Naive thymus-derived CD4-positive, alpha-beta T cell (primary cell): ENCODE measurements around the gene SMIM41. TPM values are rescaled to one million over a fixed set of nuclear protein-coding genes. Genes with fewer than 3 reads are reported as not detected.

Experiments used
- ATAC-seq: fragments of 150-1000 bp; cut with Tn5 transposase; 2 replicates; pipeline ENCODE4 v1.10.0; 2021; ENCODE audit warnings: mild to moderate bottlenecking, moderate library complexity
- CTCF ChIA-PET: fragments of 350-600 bp; sonication (Branson Sonifier 250); formaldehyde crosslinking; loops from one replicate; lab custom pipeline; 2021; ENCODE audit warnings: antibody characterized with exemption; lab: Charles Lee
- POLR2A ChIA-PET: fragments of 350-600 bp; sonication (Branson Sonifier 250); formaldehyde crosslinking; loops from one replicate; lab custom pipeline; 2021; ENCODE audit warnings: antibody characterized with exemption, inconsistent platforms; lab: Charles Lee
- DNase-seq, 9 donors: peaks; one replicate each; pipeline versions ENCODE4 v3.0.0 to v3.0.0-alpha.2; 2020 to 2022; ENCODE audit warnings: mixed read lengths in 1 of 9
- H3K27ac ChIP-seq: one replicate; pipeline ENCODE4 v1.7.0; 2013; ENCODE audit warnings: mild to moderate bottlenecking, low read depth, low read length, moderate library complexity
- H3K27me3 ChIP-seq, 2 donors: one replicate each; pipeline ENCODE4 v1.7.0; 2013; ENCODE audit warnings: low read length in 2 of 2, mild to moderate bottlenecking in 2 of 2, moderate library complexity in 2 of 2; ENCODE audit not compliant: control insufficient read depth in 2 of 2, insufficient read depth in 2 of 2
- H3K36me3 ChIP-seq, 3 experiments: 1 replicate in 2 of 3; 2 replicates in 1 of 3; pipeline ENCODE4 v1.7.0; 2013; ENCODE audit warnings: low read length in 3 of 3, mild to moderate bottlenecking in 3 of 3, moderate library complexity in 1 of 3; ENCODE audit not compliant: insufficient read depth in 3 of 3, control insufficient read depth in 2 of 3
- H3K4me1 ChIP-seq, 2 donors: one replicate each; pipeline ENCODE4 v1.7.0; 2013; ENCODE audit warnings: low read length in 2 of 2, mild to moderate bottlenecking in 2 of 2, moderate library complexity in 1 of 2; ENCODE audit not compliant: control insufficient read depth in 2 of 2, insufficient read depth in 2 of 2
- H3K4me3 ChIP-seq: 2 replicates; pipeline ENCODE4 v1.7.0; 2013; ENCODE audit warnings: mild to moderate bottlenecking, low read length
- H3K9me3 ChIP-seq, 3 experiments: 1 replicate in 2 of 3; 2 replicates in 1 of 3; pipeline ENCODE4 v1.7.0; 2013; ENCODE audit warnings: low read length in 3 of 3; ENCODE audit not compliant: control insufficient read depth in 2 of 3
- H3K27ac Mint-ChIP-seq, 9 donors: one replicate each; pipeline ENCODE4 v1.8.0; 2020 to 2022; ENCODE audit warnings: mixed read lengths in 9 of 9, mild to moderate bottlenecking in 8 of 9, moderate library complexity in 5 of 9, inconsistent platforms in 2 of 9
- H3K27me3 Mint-ChIP-seq, 5 donors: one replicate each; pipeline ENCODE4 v1.8.0; 2021 to 2022; ENCODE audit warnings: mixed read lengths in 5 of 5, mild to moderate bottlenecking in 1 of 5
- H3K36me3 Mint-ChIP-seq, 5 donors: one replicate each; pipeline ENCODE4 v1.8.0; 2020 to 2022; ENCODE audit warnings: mixed read lengths in 5 of 5, mild to moderate bottlenecking in 3 of 5, inconsistent platforms in 1 of 5
- H3K4me1 Mint-ChIP-seq, 7 donors: one replicate each; pipeline ENCODE4 v1.8.0; 2020 to 2022; ENCODE audit warnings: mixed read lengths in 7 of 7, mild to moderate bottlenecking in 3 of 7, inconsistent platforms in 1 of 7
- H3K4me3 Mint-ChIP-seq, 10 donors: one replicate each; pipeline ENCODE4 v1.8.0; 2020 to 2022; ENCODE audit warnings: mild to moderate bottlenecking in 10 of 10, mixed read lengths in 10 of 10, moderate library complexity in 6 of 10, inconsistent platforms in 2 of 10
- H3K9me3 Mint-ChIP-seq, 11 donors: one replicate each; pipeline ENCODE4 v1.8.0; 2020 to 2022; ENCODE audit warnings: mixed read lengths in 11 of 11, mild to moderate bottlenecking in 4 of 11, inconsistent platforms in 1 of 11, moderate library complexity in 1 of 11
- intact Hi-C, 2 donors: fragments of 100-400 bp; cut with micrococcal nuclease; formaldehyde crosslinking; loops; one replicate each; pipeline ENCODE4 v1.15.1; 2023
- polyA plus RNA-seq, 2 donors: library from polyadenylated mRNA; unstranded; fragments of 300-500 nt; fragmentation: Illumina TruSeq; gene quantifications; one replicate each; pipeline ENCODE4 v1.2.3, GENCODE V29; 2021
- total RNA-seq, 6 experiments: library from RNA in 5 of 6; stranded (reverse) in 5 of 6; gene quantifications; 1 replicate in 5 of 6; 2 replicates in 1 of 6; pipeline ENCODE4 v1.2.3 and lab custom pipeline; 2021 to 2026

The SMIM41 gene
- total and polyA plus RNA-seq, 7 experiments from 2014 or later, result 0.24 to 0.27 TPM; not detected in 5

GRCh38 chr12:52156757-52157565 lies 77.5 kb downstream of the SMIM41 start:
- Histone ChIP-seq H3K27me3 (no peaks in the 10 kb centered on the region), H3K4me1 (peaks cover 25 to 27% of the 10 kb centered on the region in 2 donors), H3K27ac (no peak overlapping the region), H3K9me3 (no peaks in the 10 kb centered on the region), H3K4me3 (no peak overlapping the region), H3K36me3 (no peaks in the 10 kb centered on the region)
- Mint-ChIP-seq H3K4me3 (no peak overlapping the region), H3K27me3 (no peaks in the 10 kb centered on the region), H3K36me3 (no peaks in the 10 kb centered on the region), H3K4me1 (peaks cover 22 to 36% (median 34%) of the 10 kb centered on the region in 7 donors), H3K27ac (peak overlapping the region in 8 of 9 donors; percentile 41 to 97 (median 85)), H3K9me3 (peaks cover 0 to 4% (median 0%) of the 10 kb centered on the region in 11 donors)
- intact Hi-C loops, result loop anchor here (1.0 to 5.0 kb wide), 7 partner anchors 122 to 825 kb away; no protein-coding TSS in a partner anchor
- ATAC-seq (peak; percentile 56), DNase-seq (peak; percentile 46 to 80 (median 64))
- ChIA-PET CTCF (interaction anchor here (0.6 to 4.1 kb wide), 8 partner anchors 10 to 723 kb away, joined by 3 to 55 read pairs (median 4); no protein-coding TSS in a partner anchor), POLR2A (no interaction called here)

- no peaks in the 10 kb centered on the region for H3K27me3 Mint-ChIP-seq
- no peak overlapping the region for H3K4me3 Mint-ChIP-seq
- no peaks in the 10 kb centered on the region for H3K36me3 Mint-ChIP-seq
- peaks cover 0 to 4% (median 0%) of the 10 kb centered on the region in 11 donors for H3K9me3 Mint-ChIP-seq
- no peaks in the 10 kb centered on the region for H3K9me3 ChIP-seq
- H3K27ac ChIP-seq, result no peak overlapping the region
- peak overlapping the region in 4 of 9 donors; percentile 18 to 77 (median 41) for H3K27ac Mint-ChIP-seq
- CTCF ChIA-PET, result interaction anchor here (0.6 to 4.1 kb wide), 7 partner anchors 10 to 830 kb away, joined by 3 to 55 read pairs (median 4); no protein-coding TSS in a partner anchor
- H3K36me3 ChIP-seq, result no peaks in the 10 kb centered on the region
- ATAC-seq, result no peak
- H3K4me1 ChIP-seq, result peaks cover 24 to 33% of the 10 kb centered on the region in 2 donors
- intact Hi-C loops, result loop anchor here (2.0 to 5.0 kb wide), 3 partner anchors 121 to 825 kb away; no protein-coding TSS in a partner anchor
- no peak overlapping the region for H3K4me3 ChIP-seq
- H3K4me1 Mint-ChIP-seq, result peaks cover 25 to 41% (median 39%) of the 10 kb centered on the region in 7 donors
- POLR2A ChIA-PET, result no interaction called here
- no peaks in the 10 kb centered on the region for H3K27me3 ChIP-seq
- DNase-seq, result no peak
These were observed 78.2 kb downstream of the SMIM41 start for GRCh38 chr12:52157566-52158150.

Other genes starting within 250 kb of the SMIM41 start
- 1 to 10 TPM in 4 of 5 experiments, under 1 TPM in 1; 0.22 to 2.1 (median 1.5) TPM for gene FIGNL2, start 231.0 kb upstream of the SMIM41 start, total RNA-seq
- under 1 TPM in 1 of 2 donors, not detected in 1; 0.07 TPM for gene FIGNL2, start 231.0 kb upstream of the SMIM41 start, polyA plus RNA-seq
- gene ANKRD33, start 191.6 kb upstream of the SMIM41 start, total RNA-seq, result not detected
- not detected for gene ANKRD33, start 191.6 kb upstream of the SMIM41 start, polyA plus RNA-seq
- under 1 TPM in 2 of 5 experiments, not detected in 3; 0.64 to 0.70 TPM for gene ACVRL1, start 172.2 kb upstream of the SMIM41 start, total RNA-seq
- not detected for gene ACVRL1, start 172.2 kb upstream of the SMIM41 start, polyA plus RNA-seq
- gene ACVR1B, start 128.0 kb upstream of the SMIM41 start, total RNA-seq, result 10 to 100 TPM in 4 of 5 experiments, 1 to 10 TPM in 1; 4.9 to 14.8 (median 14.2) TPM
- 1 to 10 TPM; 2.5 to 2.9 TPM for gene ACVR1B, start 128.0 kb upstream of the SMIM41 start, polyA plus RNA-seq
- gene TAMALIN, start 72.8 kb upstream of the SMIM41 start, total RNA-seq, result 100 to 1,000 TPM in 2 of 5 experiments, 10 to 100 TPM in 2, 1 to 10 TPM in 1; 5.6 to 501 (median 33.7) TPM
- 1 to 10 TPM; 1.1 to 1.3 TPM for gene TAMALIN, start 72.8 kb upstream of the SMIM41 start, polyA plus RNA-seq
- gene NR4A1, start 28.3 kb upstream of the SMIM41 start, total RNA-seq, result 100 to 1,000 TPM in 2 of 5 experiments, 1 to 10 TPM in 1, under 1 TPM in 2; 0.89 to 279 (median 7.1) TPM
- 1 to 10 TPM in 1 of 2 donors, under 1 TPM in 1; 0.28 to 1.1 TPM for gene NR4A1, start 28.3 kb upstream of the SMIM41 start, polyA plus RNA-seq
- 10 to 100 TPM; 20.7 to 39.7 (median 34.3) TPM for gene ATG101, start 9.7 kb upstream of the SMIM41 start, total RNA-seq
- gene ATG101, start 9.7 kb upstream of the SMIM41 start, polyA plus RNA-seq, result 10 to 100 TPM; 20.9 to 30.9 TPM
- gene KRT80, start 112.3 kb downstream of the SMIM41 start, total RNA-seq, result under 1 TPM in 1 of 5 experiments, not detected in 4; 0.12 TPM
- not detected for gene KRT80, start 112.3 kb downstream of the SMIM41 start, polyA plus RNA-seq
- gene KRT7, start 153.5 kb downstream of the SMIM41 start, total RNA-seq, result 10 to 100 TPM in 1 of 5 experiments, not detected in 4; 36.1 TPM
- gene KRT7, start 153.5 kb downstream of the SMIM41 start, polyA plus RNA-seq, result not detected
- gene KRT86, start 194.9 kb downstream of the SMIM41 start, total RNA-seq, result 1 to 10 TPM in 1 of 5 experiments, under 1 TPM in 1, not detected in 3; 0.13 to 1.5 TPM
- gene KRT86, start 194.9 kb downstream of the SMIM41 start, polyA plus RNA-seq, result not detected
- gene KRT81, start 211.8 kb downstream of the SMIM41 start, total RNA-seq, result under 1 TPM in 2 of 5 experiments, not detected in 3; 0.15 to 0.21 TPM
- gene KRT81, start 211.8 kb downstream of the SMIM41 start, polyA plus RNA-seq, result not detected
- gene KRT83, start 241.7 kb downstream of the SMIM41 start, total RNA-seq, result not detected
- gene KRT83, start 241.7 kb downstream of the SMIM41 start, polyA plus RNA-seq, result not detected